ENCODE measurements around the gene CA6.
"Not testable (repeated sequence)": the region's sequence is repeated elsewhere in the genome, so short reads cannot be mapped to it uniquely, and the experiment has no call there.

The CA6 gene

DNA sequence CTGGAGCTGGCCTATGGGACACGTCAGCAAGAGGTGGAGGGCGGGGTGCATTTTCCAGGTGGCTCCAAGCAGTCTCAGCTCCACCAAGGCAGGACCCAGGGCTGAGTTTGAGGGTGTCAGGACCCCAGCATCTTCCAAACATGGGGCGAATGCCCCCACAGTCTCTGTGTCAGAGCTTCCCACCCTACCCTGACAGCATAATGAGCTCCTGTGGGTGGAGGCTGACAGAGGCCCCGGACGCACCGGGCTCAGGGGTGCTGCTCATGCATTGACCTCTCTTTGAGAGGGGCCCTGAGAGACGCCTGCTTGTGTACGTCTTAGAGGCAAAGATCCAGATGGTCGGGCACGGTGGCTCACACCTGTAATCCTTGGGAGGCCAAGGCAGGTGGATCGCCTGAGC lies 43.4 kb downstream of the CA6 start:
- H2AFZ ChIP-seq (ENCODE audit: low read depth), result no peak overlapping the region
- TF ChIP-seq, protein P1, sequence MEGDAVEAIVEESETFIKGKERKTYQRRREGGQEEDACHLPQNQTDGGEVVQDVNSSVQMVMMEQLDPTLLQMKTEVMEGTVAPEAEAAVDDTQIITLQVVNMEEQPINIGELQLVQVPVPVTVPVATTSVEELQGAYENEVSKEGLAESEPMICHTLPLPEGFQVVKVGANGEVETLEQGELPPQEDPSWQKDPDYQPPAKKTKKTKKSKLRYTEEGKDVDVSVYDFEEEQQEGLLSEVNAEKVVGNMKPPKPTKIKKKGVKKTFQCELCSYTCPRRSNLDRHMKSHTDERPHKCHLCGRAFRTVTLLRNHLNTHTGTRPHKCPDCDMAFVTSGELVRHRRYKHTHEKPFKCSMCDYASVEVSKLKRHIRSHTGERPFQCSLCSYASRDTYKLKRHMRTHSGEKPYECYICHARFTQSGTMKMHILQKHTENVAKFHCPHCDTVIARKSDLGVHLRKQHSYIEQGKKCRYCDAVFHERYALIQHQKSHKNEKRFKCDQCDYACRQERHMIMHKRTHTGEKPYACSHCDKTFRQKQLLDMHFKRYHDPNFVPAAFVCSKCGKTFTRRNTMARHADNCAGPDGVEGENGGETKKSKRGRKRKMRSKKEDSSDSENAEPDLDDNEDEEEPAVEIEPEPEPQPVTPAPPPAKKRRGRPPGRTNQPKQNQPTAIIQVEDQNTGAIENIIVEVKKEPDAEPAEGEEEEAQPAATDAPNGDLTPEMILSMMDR (conservative IDR thresholded peaks at IDR 0.05; ENCODE audit: low read depth, low read length), result no peak
- H3K9ac ChIP-seq, result no peak overlapping the region
- no peaks in the 10 kb centered on the region for H3K4me1 ChIP-seq (ENCODE audit: low read depth, poor library complexity, severe bottlenecking)
- H3K36me3 ChIP-seq (ENCODE audit: insufficient read depth), result no peaks in the 10 kb centered on the region
- H3K79me2 ChIP-seq (ENCODE audit: insufficient read depth, low read depth), result no peaks in the 10 kb centered on the region
- no peak overlapping the region for H3K27ac ChIP-seq
- no peaks in the 10 kb centered on the region for H4K20me1 ChIP-seq (ENCODE audit: insufficient read depth)
- H3K4me3 ChIP-seq (IDR thresholded peaks at IDR 0.05; ENCODE audit: insufficient read depth, low read depth, low read length), result no peak overlapping the region
- no peak overlapping the region for H3K4me2 ChIP-seq
- no peaks in the 10 kb centered on the region; the same call in 1 of the 2 replicates for H3K27me3 ChIP-seq (ENCODE audit: insufficient read depth, low read depth)

DNA sequence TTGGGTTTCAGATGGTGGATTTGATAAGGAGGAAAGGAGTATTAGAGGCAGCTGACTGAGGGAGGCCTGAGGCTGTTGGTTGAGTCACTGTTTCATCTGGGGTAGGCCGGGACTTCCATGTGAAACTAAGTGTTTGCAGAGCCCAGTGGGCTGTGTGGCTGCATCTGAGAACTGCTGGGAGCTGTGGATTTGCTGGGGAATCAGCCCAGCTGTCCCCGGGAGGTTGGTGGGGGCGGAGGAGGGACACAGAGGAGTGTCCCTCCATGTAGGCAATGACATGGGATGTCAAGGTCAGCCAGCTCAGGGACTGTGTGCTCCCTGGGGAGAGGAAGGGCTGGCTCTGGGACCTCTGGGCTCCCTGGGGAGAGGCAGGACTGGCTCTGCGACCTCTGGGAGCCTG lies 44.2 kb downstream of the CA6 start:
- H3K4me1 ChIP-seq (ENCODE audit: low read depth, poor library complexity, severe bottlenecking), result no peaks in the 10 kb centered on the region
- no peaks in the 10 kb centered on the region for H3K36me3 ChIP-seq (ENCODE audit: insufficient read depth)
- TF ChIP-seq, protein P1 (conservative IDR thresholded peaks at IDR 0.05; ENCODE audit: low read depth, low read length), result no peak
- no peaks in the 10 kb centered on the region for H4K20me1 ChIP-seq (ENCODE audit: insufficient read depth)
- no peaks in the 10 kb centered on the region; the same call in 1 of the 2 replicates for H3K27me3 ChIP-seq (ENCODE audit: insufficient read depth, low read depth)
- no peaks in the 10 kb centered on the region for H3K79me2 ChIP-seq (ENCODE audit: insufficient read depth, low read depth)
- no peak overlapping the region for H3K4me3 ChIP-seq (IDR thresholded peaks at IDR 0.05; ENCODE audit: insufficient read depth, low read depth, low read length)
- H3K27ac ChIP-seq, result no peak overlapping the region
- no peak overlapping the region for H3K4me2 ChIP-seq
- no peak overlapping the region for H3K9ac ChIP-seq
- no peak overlapping the region for H2AFZ ChIP-seq (ENCODE audit: low read depth)

DNA sequence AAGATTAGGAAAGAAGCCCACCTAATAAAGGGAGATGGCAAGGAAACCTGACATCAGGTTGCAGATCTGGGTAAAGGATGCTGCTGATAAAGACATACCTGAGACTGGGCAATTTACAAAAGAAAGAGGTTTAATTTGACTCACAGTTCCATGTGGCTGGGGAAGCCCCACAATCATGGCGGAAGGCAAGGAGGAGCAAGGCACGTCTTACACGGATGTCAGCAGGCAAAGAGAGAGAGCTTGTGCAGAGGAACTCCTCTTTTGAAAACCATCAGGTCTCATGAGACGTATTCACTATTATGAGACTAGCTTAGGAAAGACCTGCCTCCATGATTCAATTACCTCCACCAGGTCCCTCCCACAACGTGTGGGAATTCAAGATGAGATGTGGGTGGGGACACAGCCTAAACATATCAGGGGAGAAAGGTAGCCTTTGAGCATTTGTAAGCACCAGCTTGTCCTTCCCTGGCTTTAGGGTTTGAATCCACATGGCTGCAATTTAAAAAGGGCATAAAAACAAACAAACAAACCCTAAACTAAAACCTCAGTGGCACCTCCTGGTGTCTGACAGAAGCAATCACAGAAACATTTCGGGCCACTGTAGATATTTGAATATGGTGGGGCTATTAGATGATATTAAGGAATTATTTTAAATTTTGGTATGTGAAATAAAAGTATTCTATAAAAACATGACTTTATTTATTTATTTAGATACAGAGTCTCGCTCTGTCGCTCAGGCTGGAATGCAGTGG lies 47.4 kb downstream of the CA6 start:
- no peaks in the 10 kb centered on the region for H3K4me1 ChIP-seq (ENCODE audit: low read depth, poor library complexity, severe bottlenecking)
- TF ChIP-seq, protein P1 (conservative IDR thresholded peaks at IDR 0.05; ENCODE audit: low read depth, low read length), result no peak; the same call in none of the 2 replicates

DNA sequence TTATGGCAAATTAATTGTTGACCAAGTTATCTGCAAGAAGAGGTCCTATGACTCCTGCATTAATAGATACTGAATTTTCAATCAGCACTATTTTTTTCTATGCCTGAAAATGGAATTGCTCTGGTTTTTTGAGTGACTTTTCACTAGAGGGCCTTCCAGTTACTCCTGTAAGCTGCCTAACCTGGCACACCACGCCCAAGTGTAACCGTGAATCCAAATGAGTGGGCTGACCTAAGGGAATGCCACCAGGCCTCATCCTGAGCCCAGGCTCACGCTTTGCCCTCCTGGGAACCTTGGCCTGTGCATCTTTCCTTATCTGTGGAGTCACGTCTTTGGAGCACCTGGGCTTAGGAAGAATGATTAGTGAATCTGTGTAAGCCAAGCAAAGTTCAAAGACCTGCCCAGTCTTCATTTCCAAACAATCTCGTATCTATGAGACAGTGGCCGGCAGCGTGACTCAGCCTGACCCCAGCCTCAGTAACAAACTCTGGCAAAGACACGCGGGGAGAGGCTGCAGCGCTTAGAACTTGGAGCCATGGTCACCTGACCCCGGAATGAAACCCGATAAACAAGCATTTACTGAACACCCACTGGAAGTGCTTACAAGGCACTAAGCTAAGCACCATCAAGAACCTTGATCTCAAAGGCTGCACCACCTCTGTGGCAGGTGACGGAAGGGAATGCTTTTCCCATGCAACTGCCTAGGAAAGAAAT lies 48.5 kb downstream of the CA6 start:
- not testable (repeated sequence) for H3K36me3 ChIP-seq (ENCODE audit: insufficient read depth); H3K9ac ChIP-seq; H3K27ac ChIP-seq; H2AFZ ChIP-seq (ENCODE audit: low read depth); H4K20me1 ChIP-seq (ENCODE audit: insufficient read depth); H3K79me2 ChIP-seq (ENCODE audit: insufficient read depth, low read depth); H3K4me3 ChIP-seq (IDR thresholded peaks at IDR 0.05; ENCODE audit: insufficient read depth, low read depth, low read length); H3K4me2 ChIP-seq; H3K27me3 ChIP-seq (ENCODE audit: insufficient read depth, low read depth); H3K4me1 ChIP-seq (ENCODE audit: low read depth, poor library complexity, severe bottlenecking)

More for the DNA sequence above, 47.4 kb downstream of the CA6 start:
- H3K4me3 ChIP-seq (IDR thresholded peaks at IDR 0.05; ENCODE audit: insufficient read depth, low read depth, low read length), result no peak overlapping the region
- H3K9ac ChIP-seq, result no peak overlapping the region
- no peaks in the 10 kb centered on the region for H3K79me2 ChIP-seq (ENCODE audit: insufficient read depth, low read depth)
- no peak overlapping the region for H3K4me2 ChIP-seq
- no peak overlapping the region for H3K27ac ChIP-seq
- no peaks in the 10 kb centered on the region for H3K36me3 ChIP-seq (ENCODE audit: insufficient read depth)
- no peak overlapping the region for H2AFZ ChIP-seq (ENCODE audit: low read depth)
- no peaks in the 10 kb centered on the region; the same call in 1 of the 2 replicates for H3K27me3 ChIP-seq (ENCODE audit: insufficient read depth, low read depth)
- H4K20me1 ChIP-seq (ENCODE audit: insufficient read depth), result no peaks in the 10 kb centered on the region

DNA sequence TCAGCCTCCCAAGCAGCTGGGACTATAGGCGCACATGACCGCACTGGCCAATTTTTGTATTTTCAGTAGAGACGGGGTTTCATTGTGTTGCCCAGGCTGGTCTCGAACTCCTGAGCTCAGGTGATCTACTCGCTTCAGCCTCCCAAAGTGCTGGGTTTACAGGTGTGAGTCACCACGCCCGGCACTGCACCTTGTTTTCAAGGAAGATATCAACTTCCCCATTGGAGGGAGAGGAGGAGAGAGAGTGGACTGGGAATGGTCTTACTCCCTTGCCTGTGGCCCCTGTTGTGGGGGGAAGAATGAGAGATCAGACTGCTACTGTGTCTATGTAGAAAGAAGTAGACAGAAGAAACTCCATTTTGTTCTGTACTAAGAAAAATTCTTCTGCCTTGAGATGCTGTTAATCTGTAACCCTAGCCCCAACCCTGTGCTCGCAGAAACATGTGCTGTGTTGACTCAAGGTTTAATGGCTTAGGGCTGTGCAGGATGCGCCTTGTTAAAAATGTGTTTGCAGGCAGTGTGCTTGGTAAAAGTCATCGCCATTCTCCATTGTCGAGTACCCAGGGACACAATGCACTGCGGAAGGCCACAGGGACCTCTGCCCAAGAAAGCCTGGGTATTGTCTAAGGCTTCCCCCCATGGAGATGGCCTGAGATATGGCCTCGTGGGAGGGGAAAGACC lies 56.0 kb downstream of the CA6 start:
- H3K79me2 ChIP-seq (ENCODE audit: insufficient read depth, low read depth); H2AFZ ChIP-seq (ENCODE audit: low read depth); H3K4me2 ChIP-seq; H3K4me3 ChIP-seq (IDR thresholded peaks at IDR 0.05; ENCODE audit: insufficient read depth, low read depth, low read length); H3K27ac ChIP-seq; H3K4me1 ChIP-seq (ENCODE audit: low read depth, poor library complexity, severe bottlenecking); H3K9ac ChIP-seq; H3K36me3 ChIP-seq (ENCODE audit: insufficient read depth); H3K27me3 ChIP-seq (ENCODE audit: insufficient read depth, low read depth); H4K20me1 ChIP-seq (ENCODE audit: insufficient read depth): not testable (repeated sequence)

DNA sequence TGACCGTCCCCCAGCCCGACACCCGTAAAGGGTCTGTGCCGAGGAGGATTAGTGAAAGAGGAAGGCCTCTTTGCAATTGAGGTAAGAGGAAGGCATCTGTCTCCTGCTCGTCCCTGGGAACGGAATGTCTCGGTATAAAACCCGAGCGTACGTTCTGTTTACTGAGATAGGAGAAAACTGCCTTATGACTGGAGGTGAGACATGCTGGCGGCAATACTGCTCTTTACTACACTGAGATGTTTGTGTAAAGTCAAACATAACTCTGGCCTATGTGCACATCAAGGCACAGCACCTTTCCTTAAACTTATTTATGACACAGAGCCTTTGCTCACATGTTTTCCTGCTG lies 56.5 kb downstream of the CA6 start:
- not testable (repeated sequence) for H4K20me1 ChIP-seq (ENCODE audit: insufficient read depth); H3K36me3 ChIP-seq (ENCODE audit: insufficient read depth); H3K79me2 ChIP-seq (ENCODE audit: insufficient read depth, low read depth); H3K4me1 ChIP-seq (ENCODE audit: low read depth, poor library complexity, severe bottlenecking); H3K4me3 ChIP-seq (IDR thresholded peaks at IDR 0.05; ENCODE audit: insufficient read depth, low read depth, low read length); H3K27me3 ChIP-seq (ENCODE audit: insufficient read depth, low read depth); H2AFZ ChIP-seq (ENCODE audit: low read depth); H3K9ac ChIP-seq; H3K4me2 ChIP-seq; H3K27ac ChIP-seq

Measured in KMS-11 (cell line).